ENCODE results near the gene IMMP2L. TPM values are rescaled to one million over a fixed set of nuclear protein-coding genes. Genes with fewer than 3 reads are reported as not detected.

Gene IMMP2L
- total RNA-seq, 2 donors from 2014 or later, result 7.3 to 7.7 TPM

- H3K9me3 ChIP-seq, result no peaks in the 10 kb centered on the region
- H3K27me3 ChIP-seq, result no peaks in the 10 kb centered on the region
- no peaks in the 10 kb centered on the region for H3K36me3 ChIP-seq
- H3K4me1 ChIP-seq, result no peaks in the 10 kb centered on the region
- H3K4me3 ChIP-seq, result no peak overlapping the region
- no peak for DNase-seq (ENCODE audit: low spot score)
- H3K27ac ChIP-seq, result no peak overlapping the region
- TF ChIP-seq CTCF (IDR thresholded peaks at IDR 0.05), result no peak
Observed at GRCh38 chr7:111014079-111014478, 548.2 kb downstream of the IMMP2L start.

- Histone ChIP-seq H3K4me1 (no peaks in the 10 kb centered on the region), H3K9me3 (no peaks in the 10 kb centered on the region), H3K36me3 (no peaks in the 10 kb centered on the region), H3K4me3 (no peak overlapping the region), H3K27me3 (no peaks in the 10 kb centered on the region), H3K27ac (no peak overlapping the region)
- DNase-seq (ENCODE audit: low spot score), result no peak
- TF ChIP-seq CTCF (IDR thresholded peaks at IDR 0.05), result no peak
Observed at GRCh38 chr7:111012799-111013675, 549.3 kb downstream of the IMMP2L start.

GRCh38 chr7:111012149-111012548, 550.1 kb downstream of the IMMP2L start:
- no peak for TF ChIP-seq CTCF (IDR thresholded peaks at IDR 0.05)
- Histone ChIP-seq H3K27me3 (no peaks in the 10 kb centered on the region), H3K27ac (no peak overlapping the region), H3K9me3 (no peaks in the 10 kb centered on the region), H3K4me3 (no peak overlapping the region), H3K36me3 (no peaks in the 10 kb centered on the region), H3K4me1 (no peaks in the 10 kb centered on the region)
- DNase-seq (ENCODE audit: low spot score), result no peak

- no peak for TF ChIP-seq CTCF (IDR thresholded peaks at IDR 0.05)
- Histone ChIP-seq H3K36me3 (no peaks in the 10 kb centered on the region), H3K27me3 (no peaks in the 10 kb centered on the region), H3K4me1 (no peaks in the 10 kb centered on the region), H3K4me3 (no peak overlapping the region), H3K9me3 (no peaks in the 10 kb centered on the region), H3K27ac (no peak overlapping the region)
- no peak for DNase-seq (ENCODE audit: low spot score)
Observed at GRCh38 chr7:111011520-111011919, 550.8 kb downstream of the IMMP2L start.

- H3K4me3 ChIP-seq, result no peak overlapping the region
- H3K9me3 ChIP-seq, result no peaks in the 10 kb centered on the region
- H3K4me1 ChIP-seq, result no peaks in the 10 kb centered on the region
- no peaks in the 10 kb centered on the region for H3K36me3 ChIP-seq
- TF ChIP-seq CTCF (IDR thresholded peaks at IDR 0.05), result no peak
- no peak overlapping the region for H3K27ac ChIP-seq
- DNase-seq (ENCODE audit: low spot score), result no peak
- H3K27me3 ChIP-seq, result no peaks in the 10 kb centered on the region
Observed at GRCh38 chr7:111010798-111011197, 551.5 kb downstream of the IMMP2L start.

Data from right atrium auricular region (tissue), 2 donors.